Uterus (tissue), 4 donors: ENCODE measurements around the gene QSOX1. TPM values are rescaled to one million over a fixed set of nuclear protein-coding genes. Genes with fewer than 3 reads are reported as not detected.
"Not testable (repeated sequence)": the region's sequence is repeated elsewhere in the genome, so short reads cannot be mapped to it uniquely, and the experiment has no call there.

Source experiments
- DNase-seq, 2 donors: peaks; one replicate each; pipeline ENCODE4 v3.0.0-alpha.2; 2019 to 2020
- H3K27ac ChIP-seq, 2 donors: fragments of 200-600 bp; sonication (generic); 1 replicate in 1 of 2; 2 replicates in 1 of 2; pipeline ENCODE4 v1.5.1; 2016 to 2018
- H3K27me3 ChIP-seq, 2 donors: fragments of 200-600 bp; sonication (generic); one replicate each; pipeline ENCODE4 v1.5.1; 2018 to 2019; ENCODE audit warnings: control low read depth in 1 of 2
- H3K36me3 ChIP-seq, 2 donors: fragments of 200-600 bp; sonication (generic); one replicate each; pipeline ENCODE4 v1.5.1; 2019; ENCODE audit warnings: control low read depth in 1 of 2
- H3K4me1 ChIP-seq, 2 donors: fragments of 200-600 bp; sonication (generic); one replicate each; pipeline ENCODE4 v1.5.1; 2018 to 2019; ENCODE audit warnings: control low read depth in 1 of 2
- H3K4me3 ChIP-seq, 2 donors: fragments of 200-600 bp; sonication (generic); 1 replicate in 1 of 2; 2 replicates in 1 of 2; pipeline ENCODE4 v1.5.1; 2018 to 2019; ENCODE audit warnings: mild to moderate bottlenecking in 1 of 2
- H3K9me3 ChIP-seq, 2 donors: fragments of 200-600 bp; sonication (generic); one replicate each; pipeline ENCODE4 v1.5.1; 2019; ENCODE audit warnings: control low read depth in 1 of 2
- POLR2A ChIP-seq, 2 donors: fragments of 450-650 bp; IDR thresholded peaks; one replicate each; pipeline ENCODE4 v1.6.1; 2016; ENCODE audit warnings: antibody characterized with exemption in 2 of 2, mild to moderate bottlenecking in 1 of 2, moderate library complexity in 1 of 2
- intact Hi-C: fragments of 100-400 bp; cut with DNase I; formaldehyde crosslinking; loops from one replicate; pipeline ENCODE4 v1.15.1; 2023; ENCODE audit warnings: low total_unique reads
- total RNA-seq, 4 donors: library from RNA; depleted of rRNA in 3 of 4; stranded (reverse); fragments of >200 nt in 3 of 4; gene quantifications; one replicate each; pipeline versions ENCODE4 v1.1.0 to v1.2.4, GENCODE V29; 2014 to 2023
- TF ChIP-seq, protein P1 (sequence below), 4 experiments: fragments of 200-600 bp in 2 of 4; fragments of 450-650 bp in 2 of 4; sonication (generic) in 2 of 4; IDR thresholded peaks; one replicate each; pipeline ENCODE4 v1.5.1; 2016 to 2019; ENCODE audit warnings: antibody characterized with exemption in 4 of 4, mild to moderate bottlenecking in 2 of 4, moderate library complexity in 1 of 4
- donor health status: DM: yes; HTN: yes; CAD: no.

Gene QSOX1
- total RNA-seq, 4 donors from 2014 or later: 18.2 to 96.8 (median 57.7) TPM

DNA sequence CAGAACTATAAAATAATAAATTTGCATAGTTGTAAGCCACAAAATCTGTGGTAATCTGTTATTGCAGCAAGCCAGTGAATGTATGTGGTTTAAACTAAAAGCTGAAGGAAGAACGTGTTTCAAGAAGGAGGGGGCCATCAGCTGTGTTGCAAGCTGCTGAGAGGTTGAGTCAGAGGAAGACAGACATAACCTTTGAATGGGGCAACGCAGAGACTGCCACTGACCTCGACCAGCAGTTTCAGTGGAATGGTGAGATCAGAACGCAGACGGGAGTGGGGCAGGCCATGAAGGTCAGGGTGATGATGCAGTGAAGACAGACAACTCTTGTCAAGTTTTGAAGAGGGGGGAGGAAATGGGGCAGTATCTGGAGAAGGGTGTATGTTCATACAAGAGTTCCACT, 23.2 kb upstream of the QSOX1 start:
- intact Hi-C loops: no loop called here
- Histone ChIP-seq H3K4me1 (no peaks in the 10 kb centered on the region), H3K27ac (no peak overlapping the region), H3K4me3 (no peak overlapping the region), H3K27me3 (no peaks in the 10 kb centered on the region), H3K36me3 (no peaks in the 10 kb centered on the region), H3K9me3 (no peaks in the 10 kb centered on the region)
- DNase-seq: no peak
- no peak for TF ChIP-seq POLR2A (IDR thresholded peaks at IDR 0.05)
- TF ChIP-seq, protein P1, sequence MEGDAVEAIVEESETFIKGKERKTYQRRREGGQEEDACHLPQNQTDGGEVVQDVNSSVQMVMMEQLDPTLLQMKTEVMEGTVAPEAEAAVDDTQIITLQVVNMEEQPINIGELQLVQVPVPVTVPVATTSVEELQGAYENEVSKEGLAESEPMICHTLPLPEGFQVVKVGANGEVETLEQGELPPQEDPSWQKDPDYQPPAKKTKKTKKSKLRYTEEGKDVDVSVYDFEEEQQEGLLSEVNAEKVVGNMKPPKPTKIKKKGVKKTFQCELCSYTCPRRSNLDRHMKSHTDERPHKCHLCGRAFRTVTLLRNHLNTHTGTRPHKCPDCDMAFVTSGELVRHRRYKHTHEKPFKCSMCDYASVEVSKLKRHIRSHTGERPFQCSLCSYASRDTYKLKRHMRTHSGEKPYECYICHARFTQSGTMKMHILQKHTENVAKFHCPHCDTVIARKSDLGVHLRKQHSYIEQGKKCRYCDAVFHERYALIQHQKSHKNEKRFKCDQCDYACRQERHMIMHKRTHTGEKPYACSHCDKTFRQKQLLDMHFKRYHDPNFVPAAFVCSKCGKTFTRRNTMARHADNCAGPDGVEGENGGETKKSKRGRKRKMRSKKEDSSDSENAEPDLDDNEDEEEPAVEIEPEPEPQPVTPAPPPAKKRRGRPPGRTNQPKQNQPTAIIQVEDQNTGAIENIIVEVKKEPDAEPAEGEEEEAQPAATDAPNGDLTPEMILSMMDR (IDR thresholded peaks at IDR 0.05): no peak

DNA sequence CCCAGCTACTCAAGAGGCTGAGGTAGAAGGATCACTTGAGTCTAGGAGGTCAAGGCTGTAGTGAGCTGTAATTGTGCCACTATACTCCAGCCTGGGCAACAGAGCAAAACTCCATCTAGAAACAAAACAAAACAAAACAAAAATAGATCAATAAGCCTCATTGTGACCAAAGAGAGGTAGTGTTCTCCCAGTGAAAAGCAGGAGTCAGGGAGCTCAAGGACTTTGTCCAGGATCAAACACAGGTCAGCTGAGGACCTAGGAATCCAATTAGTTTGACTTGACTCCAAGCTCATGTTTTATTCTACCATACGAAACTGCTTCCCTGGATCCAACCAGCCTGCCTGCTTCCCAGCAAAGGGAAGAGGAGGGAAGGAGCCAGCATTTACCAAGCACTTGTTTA, 21.5 kb upstream of the QSOX1 start:
- TF ChIP-seq POLR2A (IDR thresholded peaks at IDR 0.05): no peak
- TF ChIP-seq, protein P1 (IDR thresholded peaks at IDR 0.05): no peak
- no peaks in the 10 kb centered on the region for H3K4me1 ChIP-seq
- H3K9me3 ChIP-seq: no peaks in the 10 kb centered on the region
- H3K36me3 ChIP-seq: no peaks in the 10 kb centered on the region
- no peak for DNase-seq
- intact Hi-C loops: no loop called here
- no peak overlapping the region for H3K27ac ChIP-seq
- no peaks in the 10 kb centered on the region for H3K27me3 ChIP-seq
- no peak overlapping the region for H3K4me3 ChIP-seq

DNA sequence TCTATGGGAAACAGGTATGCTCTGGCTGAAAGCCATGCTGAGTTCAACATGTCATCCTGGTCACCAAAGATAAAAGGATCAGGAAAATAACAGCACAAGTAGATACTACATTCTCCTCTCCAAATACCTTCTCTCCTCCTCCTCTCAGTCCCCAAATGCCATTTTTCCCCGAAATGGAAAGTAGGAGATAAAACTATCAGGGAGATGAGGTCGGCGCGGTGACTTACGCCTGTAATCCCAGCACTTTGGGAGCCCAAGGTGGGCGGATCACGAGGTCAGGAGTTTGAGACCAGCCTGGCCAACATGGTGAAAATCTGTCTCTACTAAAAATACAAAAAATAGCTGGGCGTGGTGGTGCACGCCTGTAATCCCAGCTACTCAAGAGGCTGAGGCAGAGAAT, 21.0 kb upstream of the QSOX1 start:
- H3K27ac ChIP-seq, H3K9me3 ChIP-seq, H3K4me3 ChIP-seq, DNase-seq, H3K27me3 ChIP-seq, H3K36me3 ChIP-seq, intact Hi-C loops, H3K4me1 ChIP-seq: not testable (repeated sequence)

DNA sequence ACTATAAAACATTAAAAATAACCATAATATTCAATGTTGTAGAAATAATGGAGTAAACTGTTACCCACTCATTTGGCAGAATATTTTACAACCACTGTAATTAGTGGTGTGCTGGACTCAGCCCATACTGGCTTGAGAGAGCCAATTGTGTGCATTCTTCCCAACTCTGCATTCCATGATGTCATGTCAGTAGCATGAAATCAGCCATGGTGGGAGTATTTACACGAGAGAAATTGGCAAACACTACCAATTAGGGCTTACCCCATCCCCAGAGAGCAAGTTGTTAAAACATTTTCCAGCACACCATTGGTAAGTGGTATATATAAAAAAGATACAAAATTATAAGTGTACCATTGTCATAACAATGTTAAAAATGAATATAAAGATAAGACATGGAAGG, 19.1 kb upstream of the QSOX1 start:
- Histone ChIP-seq H3K27ac (no peak overlapping the region), H3K27me3 (no peaks in the 10 kb centered on the region), H3K4me1 (no peaks in the 10 kb centered on the region), H3K4me3 (no peak overlapping the region), H3K9me3 (no peaks in the 10 kb centered on the region), H3K36me3 (no peaks in the 10 kb centered on the region)
- TF ChIP-seq POLR2A (IDR thresholded peaks at IDR 0.05): no peak
- TF ChIP-seq, protein P1 (IDR thresholded peaks at IDR 0.05): no peak
- intact Hi-C loops: no loop called here
- no peak for DNase-seq

DNA sequence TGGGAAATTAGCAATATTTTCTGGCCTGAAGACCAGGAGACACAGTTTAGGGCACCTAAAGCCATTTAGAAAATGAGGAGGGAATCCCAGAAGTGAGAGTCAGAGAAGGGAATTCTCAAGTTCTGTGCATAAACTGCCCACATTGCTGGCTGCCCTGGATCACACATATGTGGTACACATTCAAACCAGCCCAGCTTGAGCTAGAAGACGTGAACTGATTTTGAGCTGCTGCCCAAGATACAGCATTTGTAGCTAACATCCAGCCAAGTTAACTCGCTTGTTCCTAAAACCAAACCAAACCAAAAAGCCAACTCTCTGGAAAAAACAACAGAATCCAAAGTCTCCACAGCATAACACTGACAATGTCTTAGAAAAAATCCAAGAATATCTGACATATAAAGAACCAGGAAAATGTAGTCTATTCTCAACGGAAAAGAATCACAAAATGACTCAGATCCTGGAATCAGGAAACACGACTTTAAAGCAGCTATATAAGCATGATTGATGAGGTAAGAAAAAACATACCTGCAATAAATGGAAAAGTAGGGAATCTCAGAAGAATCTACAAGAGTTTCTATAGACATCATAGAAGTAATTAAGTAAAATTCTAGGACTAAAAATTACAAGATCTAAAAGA, 18.2 kb upstream of the QSOX1 start:
- H3K4me1 ChIP-seq: no peaks in the 10 kb centered on the region
- no peak for DNase-seq
- H3K4me3 ChIP-seq: no peak overlapping the region
- no peaks in the 10 kb centered on the region for H3K9me3 ChIP-seq
- no peaks in the 10 kb centered on the region for H3K36me3 ChIP-seq
- H3K27ac ChIP-seq: no peak overlapping the region
- intact Hi-C loops: no loop called here
- TF ChIP-seq POLR2A (IDR thresholded peaks at IDR 0.05): no peak
- TF ChIP-seq, protein P1 (IDR thresholded peaks at IDR 0.05): no peak
- H3K27me3 ChIP-seq: no peaks in the 10 kb centered on the region

DNA sequence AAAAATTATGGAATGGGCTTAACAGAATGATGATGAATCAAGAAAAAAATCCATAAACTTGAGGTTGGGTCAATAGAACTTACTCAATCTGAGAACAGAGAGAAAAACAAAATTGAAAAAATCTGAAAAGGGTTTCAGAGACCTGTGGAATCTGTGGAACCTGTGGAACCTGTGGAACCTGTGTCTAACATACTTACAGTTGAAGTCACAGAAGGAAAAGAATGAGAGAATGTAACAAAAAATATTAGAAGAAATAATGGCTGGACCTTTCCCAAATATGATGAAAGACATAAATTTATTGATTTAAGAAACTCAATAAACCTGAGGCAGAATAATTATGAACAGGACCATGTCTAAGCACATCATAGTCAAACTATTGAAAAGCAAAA, 17.7 kb upstream of the QSOX1 start:
- no peaks in the 10 kb centered on the region for H3K4me1 ChIP-seq
- no peak for DNase-seq
- intact Hi-C loops: no loop called here
- no peaks in the 10 kb centered on the region for H3K9me3 ChIP-seq
- TF ChIP-seq, protein P1 (IDR thresholded peaks at IDR 0.05): no peak
- no peak for TF ChIP-seq POLR2A (IDR thresholded peaks at IDR 0.05)
- no peaks in the 10 kb centered on the region for H3K36me3 ChIP-seq
- no peak overlapping the region for H3K27ac ChIP-seq
- H3K4me3 ChIP-seq: no peak overlapping the region
- no peaks in the 10 kb centered on the region for H3K27me3 ChIP-seq
